ENCODE results near the gene PORCN.
"Not testable (repeated sequence)": the region's sequence is repeated elsewhere in the genome, so short reads cannot be mapped to it uniquely, and the experiment has no call there.

GRCh38 chrX:48519481-48519880, 10.7 kb downstream of the PORCN start:
- not testable (repeated sequence) for TF ChIP-seq POLR2AphosphoS5 (IDR thresholded peaks at IDR 0.05; ENCODE audit: borderline replicate concordance, low read depth, low read length); EZH2 (IDR thresholded peaks at IDR 0.05)
